Liver (tissue), 9 donors: ENCODE results near the gene PRDM2. TPM values are rescaled to one million over a fixed set of nuclear protein-coding genes. Genes with fewer than 3 reads are reported as not detected.

Source experiments
- DNase-seq: peaks from one replicate; pipeline ENCODE4 v3.0.0-alpha.2; 2017; ENCODE audit warnings: low spot score
- H3K27ac ChIP-seq, 2 donors: one replicate each; pipeline ENCODE4 v1.7.0; 2013; ENCODE audit warnings: inconsistent platforms in 2 of 2, low read length in 2 of 2, control low read depth in 1 of 2, low read depth in 1 of 2, mild to moderate bottlenecking in 1 of 2
- H3K27me3 ChIP-seq, 4 donors: one replicate each; pipeline versions ENCODE4 v1.6.1 to v1.7.0; 2013; ENCODE audit warnings: low read length in 3 of 4, inconsistent platforms in 1 of 4, mild to moderate bottlenecking in 1 of 4, moderate library complexity in 1 of 4; ENCODE audit not compliant: control insufficient read depth in 4 of 4, insufficient read depth in 4 of 4
- H3K36me3 ChIP-seq, 4 donors: one replicate each; pipeline versions ENCODE4 v1.6.1 to v1.7.0; 2013; ENCODE audit warnings: low read length in 3 of 4, mild to moderate bottlenecking in 3 of 4, low read depth in 1 of 4, moderate library complexity in 1 of 4; ENCODE audit not compliant: control insufficient read depth in 4 of 4, insufficient read depth in 3 of 4
- H3K4me1 ChIP-seq, 4 donors: one replicate each; pipeline versions ENCODE4 v1.6.1 to v1.7.0; 2013; ENCODE audit warnings: low read length in 3 of 4, mild to moderate bottlenecking in 3 of 4, moderate library complexity in 1 of 4; ENCODE audit not compliant: control insufficient read depth in 4 of 4, insufficient read depth in 4 of 4
- H3K4me3 ChIP-seq, 3 donors: one replicate each; pipeline versions ENCODE4 v1.6.1 to v1.7.0; 2013; ENCODE audit warnings: low read length in 3 of 3, control low read depth in 1 of 3, low read depth in 1 of 3, mild to moderate bottlenecking in 1 of 3
- H3K9ac ChIP-seq, 2 donors: one replicate each; pipeline ENCODE4 v1.7.0; 2013; ENCODE audit warnings: low read length in 2 of 2, mild to moderate bottlenecking in 2 of 2, moderate library complexity in 2 of 2, control low read depth in 1 of 2, low read depth in 1 of 2
- H3K9me3 ChIP-seq, 4 donors: one replicate each; pipeline versions ENCODE4 v1.6.1 to v1.7.0; 2013; ENCODE audit warnings: low read length in 3 of 4; ENCODE audit not compliant: control insufficient read depth in 4 of 4
- CTCF ChIP-seq: fragments of 150-350 bp; IDR thresholded peaks from 2 replicates; pipeline ENCODE4 v1.5.1; 2017; ENCODE audit warnings: improper control_type of control experiment, low read depth, low read length; ENCODE audit not compliant: missing input control
- EGR1 ChIP-seq, 2 donors: IDR thresholded peaks; 2 replicates each; pipeline ENCODE4 v1.6.1; 2016 to 2018; ENCODE audit warnings: antibody characterized with exemption in 2 of 2, low read depth in 2 of 2
- FOXA1 ChIP-seq: IDR thresholded peaks from 2 replicates; pipeline ENCODE4 v1.6.1; 2016; ENCODE audit warnings: antibody characterized with exemption
- FOXA2 ChIP-seq: IDR thresholded peaks from 2 replicates; pipeline ENCODE4 v1.6.1; 2016; ENCODE audit warnings: antibody characterized with exemption
- GABPA ChIP-seq, 2 donors: IDR thresholded peaks in 1 of 2; conservative IDR thresholded peaks in 1 of 2; 2 replicates each; pipeline ENCODE4 v1.6.1; 2016; ENCODE audit warnings: antibody characterized with exemption in 2 of 2, mild to moderate bottlenecking in 1 of 2, moderate library complexity in 1 of 2
- HNF4A ChIP-seq, 2 donors: conservative IDR thresholded peaks; 2 replicates each; pipeline ENCODE4 v1.6.1; 2016; ENCODE audit warnings: antibody characterized with exemption in 2 of 2, mild to moderate bottlenecking in 2 of 2
- HNF4G ChIP-seq: IDR thresholded peaks from 2 replicates; pipeline ENCODE4 v1.6.1; 2016; ENCODE audit warnings: antibody characterized with exemption
- JUND ChIP-seq, 2 donors: IDR thresholded peaks; 2 replicates each; pipeline ENCODE4 v1.6.1; 2016; ENCODE audit warnings: antibody characterized with exemption in 2 of 2
- MAX ChIP-seq: IDR thresholded peaks from 2 replicates; pipeline ENCODE4 v1.6.1; 2016; ENCODE audit warnings: antibody characterized with exemption
- NR2F2 ChIP-seq: IDR thresholded peaks from 2 replicates; pipeline ENCODE4 v1.6.1; 2016; ENCODE audit warnings: antibody characterized with exemption
- RAD21 ChIP-seq, 2 donors: IDR thresholded peaks; 2 replicates each; pipeline ENCODE4 v1.6.1; 2016; ENCODE audit warnings: antibody characterized with exemption in 2 of 2, mild to moderate bottlenecking in 2 of 2
- REST ChIP-seq: IDR thresholded peaks from 2 replicates; pipeline ENCODE4 v1.6.1; 2016; ENCODE audit warnings: antibody characterized with exemption, mild to moderate bottlenecking
- YY1 ChIP-seq: IDR thresholded peaks from 2 replicates; pipeline ENCODE4 v1.6.1; 2016; ENCODE audit warnings: antibody characterized with exemption, mild to moderate bottlenecking
- WGBS: extraction: QIAGEN DNeasy Blood & Tissue Kit; methylation state at CpG from one replicate; pipeline ENCODE4 v1.1.7; 2013; 5-methylcytosine and 5-hydroxymethylcytosine counted together
- polyA plus RNA-seq, 2 donors: library from polyadenylated mRNA; stranded (reverse) in 1 of 2; unstranded in 1 of 2; fragments of 200-250 nt in 1 of 2; fragments of >200 nt in 1 of 2; fragmentation: Nextera tagmentation in 1 of 2; extraction: Ambion mirVana in 1 of 2; gene quantifications; one replicate each; pipeline versions ENCODE4 v1.2.1 to v1.2.3, GENCODE V29; 2013 to 2015
- total RNA-seq, 2 donors: library from RNA; depleted of rRNA; stranded (reverse); fragments of >200 nt; gene quantifications; one replicate each; pipeline ENCODE4 v1.2.3, GENCODE V29; 2014
- TF ChIP-seq, protein P1 (sequence below): IDR thresholded peaks from 2 replicates; pipeline ENCODE4 v1.6.1; 2016; ENCODE audit warnings: antibody characterized with exemption
- donor health status: healthy.
- donor health status: healthy.
- donor health status: healthy.
- donor health status: healthy.
- donor health status: healthy.

PRDM2 gene
- total and polyA plus RNA-seq, 4 donors: 4.5 to 13.9 (median 7.9) TPM

GRCh38 chr1:13667691-13668090 lies 32.3 kb upstream of the PRDM2 start:
- Histone ChIP-seq H3K27ac (no peak overlapping the region), H3K36me3 (no peaks in the 10 kb centered on the region), H3K4me1 (no peaks in the 10 kb centered on the region), H3K27me3 (no peaks in the 10 kb centered on the region), H3K9me3 (no peaks in the 10 kb centered on the region), H3K4me3 (no peak overlapping the region), H3K9ac (no peak overlapping the region)
- WGBS: 78% methylated on average over 4 of the region's 4 CpGs
- DNase-seq: no peak
- TF ChIP-seq, protein P1, sequence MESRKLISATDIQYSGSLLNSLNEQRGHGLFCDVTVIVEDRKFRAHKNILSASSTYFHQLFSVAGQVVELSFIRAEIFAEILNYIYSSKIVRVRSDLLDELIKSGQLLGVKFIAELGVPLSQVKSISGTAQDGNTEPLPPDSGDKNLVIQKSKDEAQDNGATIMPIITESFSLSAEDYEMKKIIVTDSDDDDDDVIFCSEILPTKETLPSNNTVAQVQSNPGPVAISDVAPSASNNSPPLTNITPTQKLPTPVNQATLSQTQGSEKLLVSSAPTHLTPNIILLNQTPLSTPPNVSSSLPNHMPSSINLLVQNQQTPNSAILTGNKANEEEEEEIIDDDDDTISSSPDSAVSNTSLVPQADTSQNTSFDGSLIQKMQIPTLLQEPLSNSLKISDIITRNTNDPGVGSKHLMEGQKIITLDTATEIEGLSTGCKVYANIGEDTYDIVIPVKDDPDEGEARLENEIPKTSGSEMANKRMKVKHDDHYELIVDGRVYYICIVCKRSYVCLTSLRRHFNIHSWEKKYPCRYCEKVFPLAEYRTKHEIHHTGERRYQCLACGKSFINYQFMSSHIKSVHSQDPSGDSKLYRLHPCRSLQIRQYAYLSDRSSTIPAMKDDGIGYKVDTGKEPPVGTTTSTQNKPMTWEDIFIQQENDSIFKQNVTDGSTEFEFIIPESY: no peak
- TF ChIP-seq HNF4A (conservative IDR thresholded peaks at IDR 0.05) (no peak), NR2F2 (no peak), CTCF (no peak), EGR1 (IDR thresholded peaks at IDR 0.05; ENCODE audit: low read depth in 2 of 2) (no peak), FOXA2 (no peak), FOXA1 (no peak), MAX (no peak), RAD21 (IDR thresholded peaks at IDR 0.05) (no peak), YY1 (no peak), REST (no peak), GABPA (IDR thresholded peaks at IDR 0.05 in 1 of 2, conservative IDR thresholded peaks at IDR 0.05 in 1 of 2) (no peak), HNF4G (no peak), JUND (IDR thresholded peaks at IDR 0.05) (no peak)

- Histone ChIP-seq H3K4me1 (no peaks in the 10 kb centered on the region), H3K27ac (no peak overlapping the region), H3K27me3 (no peaks in the 10 kb centered on the region), H3K9me3 (no peaks in the 10 kb centered on the region), H3K36me3 (no peaks in the 10 kb centered on the region), H3K9ac (no peak overlapping the region), H3K4me3 (no peak overlapping the region)
- 45% methylated on average over 5 of the region's 5 CpGs for WGBS
- DNase-seq: no peak
- TF ChIP-seq HNF4G: no peak
- no peak for TF ChIP-seq RAD21 (IDR thresholded peaks at IDR 0.05)
- TF ChIP-seq EGR1 (IDR thresholded peaks at IDR 0.05; ENCODE audit: low read depth in 2 of 2): no peak
- no peak for TF ChIP-seq JUND (IDR thresholded peaks at IDR 0.05)
- TF ChIP-seq, protein P1: no peak
- TF ChIP-seq REST: no peak
- no peak for TF ChIP-seq GABPA (IDR thresholded peaks at IDR 0.05 in 1 of 2, conservative IDR thresholded peaks at IDR 0.05 in 1 of 2)
- no peak for TF ChIP-seq CTCF
- no peak for TF ChIP-seq FOXA1
- no peak for TF ChIP-seq YY1
Observed at GRCh38 chr1:13674377-13674776, 25.6 kb upstream of the PRDM2 start.
